GM21447 (cell line): ENCODE results near the gene RCN2.
A peak's percentile ranks its signal among the peaks of the same experiment; 100 is the strongest.
"Not testable (repeated sequence)": the region's sequence is repeated elsewhere in the genome, so short reads cannot be mapped to it uniquely, and the experiment has no call there.

Experiments used
- ATAC-seq: cut with Tn5 transposase; IDR thresholded peaks from one replicate; pipeline ENCODE4 v1.9.1; 2021; ENCODE audit not compliant: unreplicated experiment

The RCN2 gene

GRCh38 chr15:76931397-76932134 is at the start of gene RCN2:
RCN2 (plus strand) TSS chr15:76931749; CDS start chr15:76931842, 93 bp downstream.
- peak; percentile 94 for ATAC-seq

DNA sequence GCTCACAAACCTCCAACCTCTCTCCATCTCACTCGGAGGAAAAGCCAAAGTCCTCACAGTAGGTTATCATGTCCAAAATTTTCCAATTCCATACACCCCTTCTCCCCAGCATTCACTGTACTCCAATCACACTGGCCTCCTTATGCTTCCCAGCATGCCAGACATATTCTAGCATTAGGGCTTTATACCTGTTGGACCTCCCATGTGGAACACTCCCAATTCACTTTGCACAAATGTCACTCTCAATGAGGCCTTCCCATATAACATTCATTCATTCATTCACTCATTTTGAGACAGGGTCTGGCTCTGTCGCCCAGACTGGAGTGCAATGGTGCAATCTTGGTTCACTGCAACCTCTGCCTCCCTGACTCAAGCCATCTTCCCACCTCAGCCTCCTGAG is 46.3 kb upstream of the RCN2 start:
- ATAC-seq: no peak

- not testable (repeated sequence) for ATAC-seq
Observed at GRCh38 chr15:76887280-76888141, 44.0 kb upstream of the RCN2 start.

DNA sequence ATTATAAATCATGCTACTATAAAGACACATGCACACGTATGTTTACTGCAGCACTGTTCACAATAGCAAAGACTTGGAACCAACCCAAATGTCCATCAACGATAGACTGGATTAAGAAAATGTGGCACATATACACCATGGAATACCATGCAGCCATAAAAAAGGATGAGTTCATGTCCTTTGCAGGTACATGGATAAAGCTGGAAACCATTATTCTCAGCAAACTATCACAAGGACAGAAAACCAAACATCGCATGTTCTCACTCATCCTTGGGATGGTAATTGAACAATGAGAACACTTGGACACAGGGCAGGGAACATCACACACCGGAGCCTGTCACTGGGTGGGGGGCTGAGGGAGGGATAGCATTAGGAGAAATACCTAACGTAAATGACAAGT is 38.7 kb upstream of the RCN2 start:
- not testable (repeated sequence) for ATAC-seq

- ATAC-seq: no peak
Observed at GRCh38 chr15:76894174-76894573, 37.4 kb upstream of the RCN2 start.

DNA sequence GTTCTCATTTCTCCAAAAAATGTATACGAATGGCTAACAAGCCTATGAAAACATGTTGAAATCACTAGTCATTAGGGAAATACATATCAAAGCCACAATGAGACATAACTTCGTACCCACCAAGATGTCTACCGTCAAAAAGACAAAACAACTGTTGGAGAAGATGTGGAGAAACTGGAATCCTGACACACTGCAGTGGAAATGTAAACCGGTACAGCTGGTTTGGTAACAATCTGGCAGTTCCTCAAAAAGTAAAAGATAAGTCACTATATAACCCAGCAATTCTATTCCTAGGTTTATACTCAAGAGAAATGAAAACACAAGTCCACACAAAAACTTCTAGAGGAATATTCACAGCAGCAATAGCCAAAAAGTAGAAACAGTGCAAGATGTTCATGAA is 33.4 kb upstream of the RCN2 start:
- no peak for ATAC-seq

DNA sequence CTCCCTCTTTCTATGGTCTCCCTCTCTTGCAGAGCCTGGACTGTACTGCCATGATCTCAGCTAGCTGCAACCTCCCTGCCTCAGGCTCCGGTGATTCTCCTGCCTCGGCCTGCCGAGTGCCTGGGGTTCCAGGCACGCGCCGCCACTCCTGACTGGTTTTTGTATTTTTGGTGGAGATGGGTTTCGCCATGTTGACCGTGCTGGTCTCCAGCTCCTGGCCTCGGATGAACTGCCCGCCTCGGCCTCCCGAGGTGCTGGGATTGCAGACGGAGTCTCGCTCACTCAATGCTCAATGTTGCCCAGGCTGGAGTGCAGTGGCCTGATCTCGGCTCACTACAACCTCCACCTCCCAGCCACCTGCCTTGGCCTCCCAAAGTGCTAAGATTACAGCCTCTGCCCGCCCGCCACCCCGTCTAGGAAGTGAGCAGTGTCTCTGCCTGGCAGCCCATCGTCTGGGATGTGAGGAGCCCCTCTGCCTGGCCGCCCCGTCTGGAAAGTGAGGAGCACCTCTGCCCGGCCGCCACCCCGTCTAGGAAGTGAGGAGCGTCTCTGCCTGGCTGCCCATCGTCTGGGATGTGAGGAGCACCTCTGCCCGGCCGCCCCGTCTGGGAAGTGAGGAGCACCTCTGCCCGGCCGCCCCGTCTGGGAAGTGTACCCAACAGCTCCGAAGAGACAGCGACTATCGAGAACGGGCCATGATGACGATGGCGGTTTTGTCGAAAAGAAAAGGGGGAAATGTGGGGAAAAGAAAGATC is 32.2 kb upstream of the RCN2 start:
- ATAC-seq: not testable (repeated sequence)

- not testable (repeated sequence) for ATAC-seq
Observed at GRCh38 chr15:76899931-76900310, 31.6 kb upstream of the RCN2 start.

GRCh38 chr15:76901965-76902364 is 29.6 kb upstream of the RCN2 start:
- ATAC-seq: no peak

DNA sequence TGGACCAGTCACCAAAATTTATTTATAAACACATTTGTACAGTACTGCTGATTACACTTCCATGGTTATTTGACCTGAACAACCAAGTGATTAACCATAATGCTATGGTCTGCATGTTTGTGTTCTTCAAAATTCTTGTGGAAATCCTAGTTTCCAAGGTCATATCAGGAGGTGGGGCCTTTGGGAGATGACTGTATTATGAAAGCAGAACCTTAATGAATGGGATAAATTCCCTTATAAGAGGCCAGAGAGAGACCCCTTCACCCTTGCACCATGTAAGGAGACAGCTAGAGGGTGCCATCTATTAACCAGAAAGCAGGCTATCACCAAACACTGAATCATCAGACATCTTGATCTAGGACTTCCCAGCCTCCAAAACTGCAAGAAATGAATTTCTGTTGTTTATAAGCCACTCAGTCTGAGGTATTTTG is 28.3 kb upstream of the RCN2 start:
- no peak for ATAC-seq

DNA sequence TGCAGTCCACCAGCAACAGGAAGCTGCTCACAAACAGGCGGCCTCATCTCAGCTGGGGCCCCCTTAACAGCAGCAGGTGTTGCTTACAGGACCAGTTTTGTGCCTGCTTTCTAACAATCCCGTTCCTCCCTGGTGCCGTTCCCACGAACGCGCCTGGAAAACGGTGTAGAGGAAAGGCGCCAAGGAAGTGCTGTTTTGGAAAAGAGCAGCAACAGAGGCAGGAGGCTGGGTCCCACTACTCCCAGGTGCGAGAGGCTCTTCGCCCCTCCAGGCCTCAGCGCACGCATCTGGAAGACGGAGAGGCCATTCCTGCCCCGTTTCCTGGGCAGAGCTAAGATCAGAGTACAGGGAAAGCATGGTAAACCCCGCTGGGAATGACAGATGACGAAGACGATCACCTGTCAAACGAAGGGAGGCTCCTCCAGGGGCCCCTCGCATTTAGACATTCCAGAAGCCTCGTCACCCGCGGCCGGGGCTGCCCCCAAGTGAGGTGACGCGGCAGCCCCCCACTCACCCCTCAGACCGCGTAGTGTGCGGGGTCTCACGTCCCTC is 27.0 kb upstream of the RCN2 start:
- peak; percentile 22 for ATAC-seq

DNA sequence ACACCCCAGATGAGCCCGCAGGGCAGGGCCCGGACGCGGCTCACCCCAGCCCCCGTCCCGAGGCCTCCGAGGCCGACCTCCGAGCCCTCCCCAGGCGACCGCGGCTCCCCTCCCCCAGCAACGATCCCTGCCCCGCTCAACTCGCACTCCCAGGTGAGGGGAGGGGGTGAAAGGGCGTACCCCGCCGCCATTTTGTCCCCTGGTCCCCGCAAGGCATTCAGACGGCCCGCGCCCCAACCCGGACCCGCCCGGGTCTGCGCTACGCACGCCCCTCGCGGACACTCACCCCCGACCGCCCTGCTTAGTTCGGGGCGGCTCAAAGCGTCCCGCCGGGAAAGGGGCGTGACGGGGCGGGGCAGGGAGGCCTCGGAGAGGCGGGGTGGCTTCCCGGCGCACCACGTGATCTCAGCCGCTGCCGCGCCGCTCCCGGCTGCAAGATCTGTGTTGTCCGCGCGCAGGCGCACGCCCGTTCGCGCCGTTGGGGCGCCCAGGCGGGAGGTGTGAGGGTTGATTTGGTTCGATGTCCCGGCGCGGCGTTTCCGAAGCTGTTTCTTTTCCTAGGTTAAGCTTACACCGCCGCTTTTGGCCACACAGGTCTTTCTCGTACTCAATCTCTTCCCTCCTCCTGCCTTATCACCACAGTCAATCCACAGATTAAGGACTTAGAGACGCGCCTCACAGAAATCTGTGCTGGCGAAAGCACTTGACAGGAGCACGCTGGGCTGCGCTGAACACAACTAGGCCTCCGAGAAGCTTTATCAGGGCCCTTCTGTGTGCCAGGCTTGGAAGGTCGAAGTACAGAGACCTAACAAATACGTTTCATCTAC is 26.3 kb upstream of the RCN2 start, which contains the start of gene SCAPER:
SCAPER (minus strand) TSS at position 328 of the 827 bp plus-strand sequence. CDS start 21,523 bp downstream, outside the sequence.
- ATAC-seq: peak; percentile 78

DNA sequence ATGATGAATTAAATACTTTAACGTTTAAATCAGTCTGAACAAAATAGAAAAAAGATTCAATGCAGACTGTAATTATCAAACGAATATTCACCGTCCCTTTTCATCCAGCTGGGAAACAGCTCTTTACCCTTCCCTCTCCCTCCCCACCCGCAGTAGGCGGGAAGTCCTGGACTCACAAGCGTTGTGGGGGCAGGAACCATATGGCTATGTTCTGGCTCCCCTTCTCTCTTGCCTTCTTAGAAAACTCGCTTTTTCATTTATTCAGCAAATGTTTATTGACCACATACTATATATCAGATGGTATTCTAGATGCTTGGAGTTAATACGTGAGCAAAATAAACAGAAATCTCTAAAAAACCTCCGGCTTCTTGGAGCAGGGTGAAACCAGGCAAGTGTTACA is 25.7 kb upstream of the RCN2 start:
- no peak for ATAC-seq

GRCh38 chr15:76912430-76912829 is 19.1 kb upstream of the RCN2 start:
- no peak for ATAC-seq

DNA sequence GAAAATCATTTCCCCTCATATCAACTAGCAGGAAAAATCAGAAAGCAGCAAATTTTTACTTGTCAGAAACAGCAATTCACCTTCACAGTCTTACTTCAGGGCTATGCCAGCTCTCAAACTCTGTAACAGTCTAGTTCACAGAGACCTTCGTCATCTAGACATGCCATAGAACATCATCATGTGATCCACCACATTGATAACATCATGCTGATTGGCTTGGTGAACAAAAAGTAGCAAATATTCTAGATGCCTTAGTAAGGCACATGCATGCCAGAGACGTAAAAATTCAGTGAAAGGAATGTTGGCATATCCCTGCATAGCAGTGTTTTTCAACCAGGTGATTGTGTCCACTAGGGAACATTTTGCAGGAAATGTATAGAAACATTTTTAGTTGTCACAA is 17.8 kb upstream of the RCN2 start:
- ATAC-seq: no peak

- ATAC-seq: no peak
Observed at GRCh38 chr15:76916369-76916768, 15.2 kb upstream of the RCN2 start.

DNA sequence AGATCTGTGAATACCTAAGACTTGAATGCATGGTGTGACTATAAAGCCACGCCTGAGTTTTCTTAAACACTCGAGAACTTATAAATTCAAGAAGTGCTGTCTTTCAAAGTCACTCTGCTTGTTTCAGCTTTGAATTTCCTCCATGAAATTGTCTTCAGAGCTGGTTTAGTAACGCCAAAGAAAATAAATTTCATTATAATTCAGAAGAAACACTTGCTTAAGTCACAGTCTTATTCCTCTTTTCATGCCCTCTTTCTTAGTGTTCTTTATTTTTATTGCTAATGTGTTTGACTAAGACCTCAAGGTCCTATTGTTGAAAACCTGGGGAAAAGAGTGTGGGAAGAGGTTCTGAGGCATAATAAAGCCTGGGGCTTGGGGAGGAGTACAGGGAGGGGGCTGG is 3.3 kb upstream of the RCN2 start:
- ATAC-seq: no peak

GRCh38 chr15:76929011-76929760 is 2.4 kb upstream of the RCN2 start:
- no peak for ATAC-seq

- ATAC-seq: no peak
Observed at GRCh38 chr15:76930831-76931396, 635 bp upstream of the RCN2 start.
